Measurements from ENCODE around the gene COX11.

COX11 gene

DNA sequence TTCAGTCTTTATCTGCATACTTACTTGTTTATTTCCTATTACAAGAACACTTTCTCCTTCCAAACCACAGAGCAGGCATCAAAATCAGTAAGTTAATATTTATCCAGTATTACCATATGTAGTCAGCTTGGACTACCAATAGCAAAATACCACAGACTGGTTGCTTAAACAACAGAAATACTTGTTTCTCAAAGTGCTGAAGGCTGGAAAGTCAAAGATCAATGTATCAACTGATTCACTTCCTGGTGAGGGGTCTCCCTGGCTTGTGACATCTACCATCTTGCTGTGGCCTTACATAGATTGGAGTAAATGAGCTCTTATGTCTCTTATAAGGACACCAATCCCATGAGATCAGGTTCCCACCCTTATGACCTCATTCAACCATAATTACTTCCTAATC is 2.7 kb upstream of the COX11 start:
- Histone ChIP-seq H3K27me3 (replicated peaks; ENCODE audit: insufficient read depth, low read length) (no peaks in the 10 kb centered on the region), H3K4me2 (ENCODE audit: low read depth, low read length) (no peak overlapping the region), H2AFZ (ENCODE audit: low read length) (no peak overlapping the region), H3F3A (ENCODE audit: insufficient read depth, low read length) (no peaks in the 10 kb centered on the region), H3K27ac (ENCODE audit: low read length) (no peak overlapping the region), H3K4me3 (ENCODE audit: low read length) (no peak overlapping the region), H3K79me2 (ENCODE audit: low read length) (peaks cover 21% of the 10 kb centered on the region), H3K9me3 (replicated peaks; ENCODE audit: insufficient read depth, low read length) (no peaks in the 10 kb centered on the region), H3K9ac (ENCODE audit: low read length) (no peak overlapping the region), H3K36me3 (replicated peaks; ENCODE audit: insufficient read depth, low read length) (no peaks in the 10 kb centered on the region), H3K9me2 (replicated peaks; ENCODE audit: insufficient read depth, low read length) (no peaks in the 10 kb centered on the region), H3K4me1 (ENCODE audit: low read length) (peaks cover 16% of the 10 kb centered on the region), H4K20me1 (ENCODE audit: insufficient read depth, low read length) (no peaks in the 10 kb centered on the region)
- TF ChIP-seq EZH2phosphoT487 (IDR thresholded peaks at IDR 0.05; ENCODE audit: low read length) (no peak), EZH2 (optimal IDR thresholded peaks at IDR 0.05; ENCODE audit: low read depth, low read length) (no peak)
- TF ChIP-seq, protein P1, sequence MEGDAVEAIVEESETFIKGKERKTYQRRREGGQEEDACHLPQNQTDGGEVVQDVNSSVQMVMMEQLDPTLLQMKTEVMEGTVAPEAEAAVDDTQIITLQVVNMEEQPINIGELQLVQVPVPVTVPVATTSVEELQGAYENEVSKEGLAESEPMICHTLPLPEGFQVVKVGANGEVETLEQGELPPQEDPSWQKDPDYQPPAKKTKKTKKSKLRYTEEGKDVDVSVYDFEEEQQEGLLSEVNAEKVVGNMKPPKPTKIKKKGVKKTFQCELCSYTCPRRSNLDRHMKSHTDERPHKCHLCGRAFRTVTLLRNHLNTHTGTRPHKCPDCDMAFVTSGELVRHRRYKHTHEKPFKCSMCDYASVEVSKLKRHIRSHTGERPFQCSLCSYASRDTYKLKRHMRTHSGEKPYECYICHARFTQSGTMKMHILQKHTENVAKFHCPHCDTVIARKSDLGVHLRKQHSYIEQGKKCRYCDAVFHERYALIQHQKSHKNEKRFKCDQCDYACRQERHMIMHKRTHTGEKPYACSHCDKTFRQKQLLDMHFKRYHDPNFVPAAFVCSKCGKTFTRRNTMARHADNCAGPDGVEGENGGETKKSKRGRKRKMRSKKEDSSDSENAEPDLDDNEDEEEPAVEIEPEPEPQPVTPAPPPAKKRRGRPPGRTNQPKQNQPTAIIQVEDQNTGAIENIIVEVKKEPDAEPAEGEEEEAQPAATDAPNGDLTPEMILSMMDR (IDR thresholded peaks at IDR 0.05; ENCODE audit: low read length), result no peak
- no peak for DNase-seq

DNA sequence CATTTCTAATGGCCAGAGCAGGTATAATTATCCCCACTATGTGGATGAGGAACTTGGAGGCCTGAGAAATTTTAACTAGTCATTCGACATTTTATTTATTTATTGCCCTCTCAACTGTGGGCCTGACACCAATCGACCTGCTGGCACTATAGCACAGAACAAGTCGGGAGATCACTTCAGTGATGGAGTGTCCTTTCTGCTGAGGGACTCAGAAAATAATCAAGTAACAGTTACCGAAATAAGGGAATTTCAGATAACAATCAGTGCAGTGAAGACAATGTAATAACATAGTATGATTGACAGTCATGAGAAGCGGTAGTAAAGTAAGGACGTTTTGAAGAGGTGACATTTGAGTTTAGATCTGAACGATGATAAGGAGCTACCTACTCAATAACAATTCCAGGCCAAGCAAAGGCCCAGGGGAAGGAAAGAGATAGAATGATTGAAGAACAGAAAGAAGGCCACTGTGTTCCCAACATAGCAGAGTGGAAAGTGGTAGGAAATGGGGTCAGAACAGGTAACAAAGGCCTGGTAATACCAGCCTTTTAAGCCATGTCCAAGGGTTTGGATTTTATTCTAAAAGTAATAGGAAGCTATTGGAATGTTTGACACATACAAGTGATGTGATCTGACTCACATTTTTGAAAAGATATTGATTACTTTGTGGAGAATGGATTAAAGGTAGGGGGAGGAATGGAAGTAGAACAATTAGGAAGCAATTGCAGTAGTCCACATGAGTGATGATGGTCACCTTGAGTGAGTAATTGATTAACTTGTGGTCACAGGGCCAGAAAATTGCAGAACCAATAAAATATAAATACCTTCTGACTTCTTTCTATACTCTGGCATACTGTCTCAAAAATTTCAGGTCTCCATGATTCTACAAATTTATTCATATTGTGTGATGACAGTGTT is 1.5 kb upstream of the COX11 start:
- peak overlapping the region; percentile 78; the same call in 1 of the 2 replicates for H3K4me3 ChIP-seq (ENCODE audit: low read length)
- H3K4me1 ChIP-seq (ENCODE audit: low read length), result peaks cover 14% of the 10 kb centered on the region; the same call in 1 of the 2 replicates
- H3K4me2 ChIP-seq (ENCODE audit: low read depth, low read length), result peak overlapping the region; percentile 88
- no peaks in the 10 kb centered on the region for H3K9me2 ChIP-seq (replicated peaks; ENCODE audit: insufficient read depth, low read length)
- H4K20me1 ChIP-seq (ENCODE audit: insufficient read depth, low read length), result no peaks in the 10 kb centered on the region
- no peak overlapping the region for H3K27ac ChIP-seq (ENCODE audit: low read length)
- no peak for DNase-seq
- no peaks in the 10 kb centered on the region for H3K9me3 ChIP-seq (replicated peaks; ENCODE audit: insufficient read depth, low read length)
- H3K36me3 ChIP-seq (replicated peaks; ENCODE audit: insufficient read depth, low read length), result no peaks in the 10 kb centered on the region
- H3K79me2 ChIP-seq (ENCODE audit: low read length), result peaks cover 27% of the 10 kb centered on the region
- peak overlapping the region; percentile 90; the same call in 1 of the 2 replicates for H2AFZ ChIP-seq (ENCODE audit: low read length)
- TF ChIP-seq EZH2phosphoT487 (IDR thresholded peaks at IDR 0.05; ENCODE audit: low read length) (no peak), EZH2 (optimal IDR thresholded peaks at IDR 0.05; ENCODE audit: low read depth, low read length) (no peak)
- TF ChIP-seq, protein P1 (IDR thresholded peaks at IDR 0.05; ENCODE audit: low read length), result no peak
- H3K27me3 ChIP-seq (replicated peaks; ENCODE audit: insufficient read depth, low read length), result no peaks in the 10 kb centered on the region
- H3F3A ChIP-seq (ENCODE audit: insufficient read depth, low read length), result no peaks in the 10 kb centered on the region
- peak overlapping the region; percentile 86; the same call in 1 of the 2 replicates for H3K9ac ChIP-seq (ENCODE audit: low read length)

DNA sequence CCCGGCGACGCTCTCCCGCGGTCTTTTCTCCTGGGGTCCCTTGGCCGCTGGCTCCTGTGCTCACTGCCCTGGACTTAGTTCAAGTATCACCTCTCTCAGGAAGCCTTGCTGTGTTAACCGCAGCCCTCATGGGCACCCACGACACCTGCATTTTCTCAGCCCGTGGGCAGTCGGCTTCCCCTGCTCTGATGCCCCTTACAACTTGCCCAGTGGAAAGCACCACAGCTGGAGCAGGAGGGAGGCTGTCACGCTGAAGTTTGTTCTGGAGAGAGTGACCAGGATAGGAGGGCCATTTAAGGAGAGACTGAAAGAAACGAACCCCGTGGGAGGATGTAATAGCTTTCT is 506 bp upstream of the COX11 start:
- H2AFZ ChIP-seq (ENCODE audit: low read length), result peak overlapping the region; percentile 90
- H3K4me3 ChIP-seq (ENCODE audit: low read length), result peak overlapping the region; percentile 78
- no peaks in the 10 kb centered on the region for H3K27me3 ChIP-seq (replicated peaks; ENCODE audit: insufficient read depth, low read length)
- peaks cover 1% of the 10 kb centered on the region; the same call in 1 of the 2 replicates for H3K36me3 ChIP-seq (replicated peaks; ENCODE audit: insufficient read depth, low read length)
- H3K79me2 ChIP-seq (ENCODE audit: low read length), result peaks cover 27% of the 10 kb centered on the region
- H4K20me1 ChIP-seq (ENCODE audit: insufficient read depth, low read length), result no peaks in the 10 kb centered on the region
- H3K4me2 ChIP-seq (ENCODE audit: low read depth, low read length), result peak overlapping the region; percentile 88
- peaks cover 14% of the 10 kb centered on the region; the same call in 1 of the 2 replicates for H3K4me1 ChIP-seq (ENCODE audit: low read length)
- H3K9ac ChIP-seq (ENCODE audit: low read length), result peak overlapping the region; percentile 86
- no peak for DNase-seq
- peak overlapping the region; percentile 41; the same call in 1 of the 2 replicates for H3K27ac ChIP-seq (ENCODE audit: low read length)
- no peaks in the 10 kb centered on the region for H3F3A ChIP-seq (ENCODE audit: insufficient read depth, low read length)
- TF ChIP-seq EZH2phosphoT487 (IDR thresholded peaks at IDR 0.05; ENCODE audit: low read length) (no peak), EZH2 (optimal IDR thresholded peaks at IDR 0.05; ENCODE audit: low read depth, low read length) (no peak)
- TF ChIP-seq, protein P1 (IDR thresholded peaks at IDR 0.05; ENCODE audit: low read length), result no peak
- H3K9me2 ChIP-seq (replicated peaks; ENCODE audit: insufficient read depth, low read length), result no peaks in the 10 kb centered on the region
- H3K9me3 ChIP-seq (replicated peaks; ENCODE audit: insufficient read depth, low read length), result no peaks in the 10 kb centered on the region

All from MM.1S (cell line).